GM10847 (cell line): ENCODE results near the gene PRSS53.

Source experiments
- POLR2A ChIP-seq: IDR thresholded peaks from 2 replicates; pipeline ENCODE4 v1.6.1; 2011; ENCODE audit not compliant: insufficient read length; ENCODE audit errors: extremely low read depth

Gene PRSS53

DNA sequence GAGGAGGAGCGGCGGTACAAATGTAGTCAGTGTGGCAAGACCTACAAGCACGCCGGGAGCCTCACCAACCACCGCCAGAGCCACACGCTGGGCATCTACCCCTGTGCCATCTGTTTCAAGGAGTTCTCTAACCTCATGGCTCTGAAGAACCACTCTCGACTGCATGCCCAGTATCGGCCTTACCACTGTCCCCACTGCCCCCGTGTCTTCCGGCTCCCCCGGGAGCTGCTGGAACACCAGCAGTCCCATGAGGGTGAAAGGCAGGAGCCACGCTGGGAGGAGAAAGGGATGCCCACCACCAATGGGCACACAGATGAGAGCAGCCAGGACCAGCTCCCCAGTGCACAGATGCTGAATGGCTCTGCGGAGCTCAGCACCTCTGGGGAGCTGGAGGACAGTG is 11.7 kb downstream of the PRSS53 start:
- no peak for TF ChIP-seq POLR2A

DNA sequence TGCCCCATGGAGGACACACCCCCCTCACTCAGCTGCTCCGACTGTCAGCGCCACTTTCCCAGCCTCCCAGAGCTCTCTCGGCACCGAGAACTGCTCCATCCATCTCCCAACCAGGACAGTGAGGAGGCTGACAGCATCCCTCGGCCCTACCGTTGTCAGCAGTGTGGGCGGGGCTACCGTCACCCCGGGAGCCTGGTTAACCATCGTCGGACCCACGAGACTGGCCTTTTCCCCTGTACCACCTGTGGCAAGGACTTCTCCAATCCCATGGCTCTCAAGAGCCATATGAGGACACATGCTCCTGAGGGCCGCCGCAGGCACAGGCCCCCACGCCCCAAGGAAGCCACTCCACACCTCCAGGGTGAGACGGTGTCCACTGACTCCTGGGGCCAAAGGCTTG is 12.4 kb downstream of the PRSS53 start:
- TF ChIP-seq POLR2A, result no peak

- no peak for TF ChIP-seq POLR2A
These were observed 13.9 kb downstream of the PRSS53 start for GRCh38 chr16:31074814-31075183.

GRCh38 chr16:31073970-31074813 is 14.6 kb downstream of the PRSS53 start, which contains the start of the genes ZNF646 and ZNF668:
TSS of gene ZNF646 (plus strand) at chr16:31074422. CDS start at chr16:31076325, 1,903 bp downstream.
TSS of gene ZNF668 (minus strand) at chr16:31074240. CDS start at chr16:31064459, 9,781 bp downstream.
- peak; percentile 50 for TF ChIP-seq POLR2A

DNA sequence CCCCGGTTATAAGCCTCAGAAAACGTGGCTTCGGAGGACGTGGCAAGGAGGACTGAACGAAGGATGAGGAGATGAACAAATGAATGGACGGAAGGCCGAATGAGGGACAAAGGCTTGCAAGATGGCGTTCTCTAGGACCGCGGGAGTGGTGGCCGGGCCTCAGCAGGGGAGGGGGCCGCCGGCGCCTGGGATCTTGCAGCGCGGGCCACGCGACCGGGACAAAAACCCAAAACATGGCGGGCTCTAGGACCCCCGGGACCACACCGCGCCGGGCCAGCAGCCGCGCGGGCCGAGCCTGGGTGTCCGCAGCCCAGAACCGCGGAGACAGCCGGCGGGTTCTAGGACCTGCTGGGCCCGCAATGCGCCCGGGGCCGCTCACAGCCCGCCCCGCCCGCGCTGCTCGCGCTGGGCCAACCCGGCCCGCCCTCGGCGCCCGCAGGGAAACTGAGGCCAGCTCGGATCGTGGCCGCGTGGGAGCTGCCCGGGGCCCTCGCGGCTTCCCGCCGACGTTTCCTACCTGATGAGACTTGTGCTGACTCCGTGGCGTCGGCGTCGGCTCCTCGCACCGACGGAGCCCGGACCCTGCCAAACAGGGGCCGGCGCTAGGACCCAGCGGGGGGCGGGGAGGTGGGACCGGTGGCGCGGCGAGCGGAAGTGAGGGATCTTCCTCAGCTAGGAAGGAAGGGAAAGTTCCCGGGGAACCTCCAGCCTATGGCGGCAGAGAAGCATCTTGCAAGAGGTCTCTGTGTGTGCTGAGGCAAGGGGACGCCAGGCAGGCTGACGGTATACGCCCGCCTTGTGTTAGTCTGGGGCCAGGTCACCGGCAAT is 15.4 kb downstream of the PRSS53 start:
- no peak for TF ChIP-seq POLR2A

DNA sequence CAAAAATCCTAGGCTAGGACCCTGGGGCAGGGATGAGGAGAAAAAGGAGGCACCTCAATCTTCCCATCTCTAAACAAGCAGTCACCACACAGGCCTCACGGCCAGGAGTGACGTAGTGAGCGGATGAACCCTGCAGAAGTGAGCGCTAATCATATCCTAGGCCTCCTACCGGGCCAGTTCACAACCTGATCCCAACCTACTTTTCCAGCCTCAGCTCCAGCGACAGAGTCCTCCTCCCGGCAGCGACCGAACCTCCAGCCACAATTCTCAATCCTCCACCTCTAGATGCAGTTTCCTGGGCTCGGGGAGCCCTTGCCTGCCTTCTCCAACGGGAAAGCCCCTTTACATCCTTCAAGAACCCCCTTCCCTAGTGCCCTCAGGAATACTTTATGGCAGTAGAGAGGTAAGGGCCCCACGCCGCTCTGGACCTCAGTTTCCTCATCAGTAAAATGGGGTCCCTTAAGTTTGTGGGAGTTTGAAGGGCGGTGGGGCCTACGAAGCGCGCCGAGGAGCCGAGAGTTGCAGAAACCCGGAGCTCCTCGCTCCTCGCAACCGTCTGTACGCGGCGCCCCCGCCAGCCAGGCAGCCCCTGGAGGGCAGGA is 16.1 kb downstream of the PRSS53 start:
- no peak for TF ChIP-seq POLR2A

DNA sequence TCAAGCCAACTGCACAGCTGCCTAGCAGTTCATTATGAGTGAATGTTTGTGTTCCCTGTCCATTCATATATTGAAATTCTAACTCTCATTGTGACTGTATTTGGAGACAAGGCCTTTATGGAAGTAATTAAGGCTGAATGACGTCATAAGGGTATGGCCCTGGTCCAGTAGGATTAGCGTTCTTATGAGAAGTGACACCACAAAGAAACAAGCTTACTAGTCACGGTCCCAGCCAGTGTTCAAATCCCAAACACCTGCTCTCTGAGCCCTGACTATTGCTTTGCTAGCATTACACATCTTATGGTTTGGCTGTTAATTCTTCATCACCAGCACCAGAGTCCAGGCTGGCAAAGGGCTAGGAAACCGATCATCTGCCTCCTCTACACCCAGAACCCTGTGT is 16.9 kb downstream of the PRSS53 start:
- no peak for TF ChIP-seq POLR2A

GRCh38 chr16:31067342-31067741 is 21.4 kb downstream of the PRSS53 start:
- no peak for TF ChIP-seq POLR2A

GRCh38 chr16:31064882-31065461 is 23.8 kb downstream of the PRSS53 start:
- TF ChIP-seq POLR2A, result no peak

DNA sequence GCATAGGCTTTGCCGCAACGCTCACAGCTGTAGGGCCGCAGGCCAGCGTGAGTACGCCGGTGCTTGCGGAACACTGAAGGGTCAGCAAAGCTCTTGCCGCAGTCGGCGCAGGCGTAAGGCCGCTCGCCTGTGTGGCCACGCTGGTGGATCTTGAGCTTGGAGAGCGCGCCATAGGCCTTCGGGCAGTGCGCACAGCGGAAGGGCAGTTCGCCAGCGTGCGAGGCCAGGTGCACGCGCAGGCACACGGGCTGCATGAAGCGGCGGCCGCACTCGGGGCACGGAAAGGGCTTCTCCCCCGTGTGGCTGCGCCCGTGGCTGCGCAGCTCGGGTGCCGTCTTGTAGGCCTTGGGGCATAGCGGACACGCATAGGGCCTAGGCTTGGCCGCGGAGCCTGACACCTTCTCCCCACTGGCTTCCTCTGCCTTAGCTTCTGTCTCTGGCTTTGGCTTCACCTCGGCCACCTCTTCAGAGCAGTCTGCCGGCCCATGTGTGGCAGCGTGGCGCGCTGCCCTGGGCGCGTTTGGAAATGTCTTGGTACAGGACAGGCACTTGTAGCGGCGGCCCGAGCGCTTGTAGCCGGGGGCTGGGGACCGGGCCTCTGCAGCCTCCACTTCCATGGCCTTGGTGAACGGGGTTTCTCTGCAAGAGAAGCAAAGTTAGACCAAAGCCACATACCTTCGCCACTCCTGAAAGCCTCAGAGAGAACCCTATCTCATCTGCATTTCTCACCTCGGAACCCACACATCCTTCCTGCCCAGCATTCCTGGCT is 24.7 kb downstream of the PRSS53 start:
- no peak for TF ChIP-seq POLR2A

DNA sequence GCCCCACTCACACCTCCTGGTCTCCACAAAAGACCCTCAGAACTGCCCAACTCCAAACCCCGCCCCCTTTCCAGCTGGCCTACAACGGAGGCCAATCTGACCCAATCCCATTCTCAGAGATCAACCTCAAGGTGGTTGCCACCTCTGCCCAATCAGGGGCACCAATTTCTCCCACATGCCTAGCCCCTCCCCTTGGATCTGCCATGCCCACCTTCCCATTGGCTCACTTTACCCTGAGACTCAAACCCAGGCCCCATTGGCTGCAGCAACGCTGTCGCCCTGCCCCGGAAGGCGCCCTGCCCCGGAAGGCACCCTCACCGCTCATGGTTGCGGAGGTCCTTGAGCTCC is 25.3 kb downstream of the PRSS53 start:
- TF ChIP-seq POLR2A, result no peak

- no peak for TF ChIP-seq POLR2A
These were observed 26.8 kb downstream of the PRSS53 start for GRCh38 chr16:31061813-31062440.

DNA sequence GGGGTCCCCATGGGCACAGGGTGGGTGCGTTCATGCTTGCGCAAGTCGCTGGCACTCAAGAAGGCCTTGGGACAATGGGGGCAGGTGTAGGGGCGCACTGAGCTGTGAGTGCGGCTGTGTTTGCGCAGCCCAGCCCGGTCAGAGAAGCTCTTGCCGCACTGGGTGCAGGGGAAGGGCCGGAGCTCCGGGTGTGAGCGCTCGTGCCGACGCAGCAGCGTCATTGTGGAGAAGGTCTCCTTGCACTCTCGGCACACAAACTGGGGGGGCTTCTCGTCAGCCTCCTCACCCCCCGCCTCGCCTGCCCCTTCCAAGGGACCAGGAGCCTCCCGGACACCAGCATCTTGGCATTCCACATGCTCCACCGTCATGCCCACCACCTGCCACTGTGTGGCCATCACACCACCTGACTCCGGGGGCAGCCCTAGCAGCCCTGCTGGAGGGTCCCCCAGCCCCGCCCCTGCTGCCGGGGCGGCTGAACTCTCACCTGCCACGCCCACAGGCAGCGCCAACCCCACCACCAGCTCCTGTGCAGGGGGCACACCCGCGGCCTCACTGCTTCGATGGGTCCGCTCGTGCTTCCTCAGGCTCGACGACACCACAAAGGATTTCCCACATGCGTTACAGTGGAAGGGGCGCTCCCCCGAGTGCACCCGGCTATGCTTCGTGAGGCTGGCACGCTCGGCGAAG is 27.5 kb downstream of the PRSS53 start:
- TF ChIP-seq POLR2A, result no peak

DNA sequence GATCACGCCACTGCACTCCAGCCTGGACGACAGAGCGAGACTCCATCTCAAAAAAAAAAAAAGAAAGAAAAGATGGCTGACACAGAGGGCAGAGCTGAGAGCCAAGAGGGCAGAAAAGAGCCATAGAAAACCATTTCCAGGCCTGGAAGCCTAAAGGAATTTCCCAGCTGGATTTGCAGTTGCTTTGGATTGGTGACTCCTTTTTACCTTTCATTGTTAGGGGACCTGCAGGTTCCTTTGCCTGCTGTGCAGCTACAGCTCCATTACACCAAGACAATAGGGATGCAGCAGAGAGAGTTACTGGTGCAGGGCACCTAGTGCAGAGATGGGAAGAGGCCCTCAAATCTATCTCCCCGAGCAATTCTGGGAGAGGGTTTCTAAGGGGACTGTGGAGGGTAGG is 33.1 kb downstream of the PRSS53 start:
- no peak for TF ChIP-seq POLR2A
